Measurements from ENCODE around the gene MRPS7.

The MRPS7 gene

GRCh38 chr17:75261336-75262111 lies at the start of gene MRPS7, which contains the start of gene GGA3:
TSS of gene MRPS7 (plus strand) at chr17:75261879. CDS start at chr17:75261901, 22 bp downstream.
TSS of gene GGA3 (minus strand) at chr17:75261606. CDS start at chr17:75261587, 19 bp downstream.
- DNase-seq (ENCODE audit: low spot score): peak; percentile 96

- DNase-seq (ENCODE audit: low spot score): no peak
These were observed 43.5 kb upstream of the MRPS7 start for GRCh38 chr17:75218131-75218530.

GRCh38 chr17:75219815-75220214 lies 41.9 kb upstream of the MRPS7 start:
- no peak for DNase-seq (ENCODE audit: low spot score)

- DNase-seq (ENCODE audit: low spot score): no peak
These were observed 36.7 kb upstream of the MRPS7 start for GRCh38 chr17:75225016-75225415.

- no peak for DNase-seq (ENCODE audit: low spot score)
These were observed 34.0 kb upstream of the MRPS7 start for GRCh38 chr17:75227729-75228128.

GRCh38 chr17:75228305-75228704 lies 33.4 kb upstream of the MRPS7 start:
- DNase-seq (ENCODE audit: low spot score): no peak

- no peak for DNase-seq (ENCODE audit: low spot score)
These were observed 32.8 kb upstream of the MRPS7 start for GRCh38 chr17:75228847-75229246.

- DNase-seq (ENCODE audit: low spot score): no peak
These were observed 30.6 kb upstream of the MRPS7 start for GRCh38 chr17:75231071-75231470.

GRCh38 chr17:75231741-75232464 lies 29.8 kb upstream of the MRPS7 start:
- DNase-seq (ENCODE audit: low spot score): no peak

GRCh38 chr17:75232786-75233185 lies 28.9 kb upstream of the MRPS7 start:
- DNase-seq (ENCODE audit: low spot score): no peak

GRCh38 chr17:75237100-75238014 lies 24.3 kb upstream of the MRPS7 start:
- no peak for DNase-seq (ENCODE audit: low spot score)

- no peak for DNase-seq (ENCODE audit: low spot score)
These were observed 23.6 kb upstream of the MRPS7 start for GRCh38 chr17:75238020-75238580.

GRCh38 chr17:75238684-75239191 lies 22.9 kb upstream of the MRPS7 start:
- peak; percentile 61 for DNase-seq (ENCODE audit: low spot score)

GRCh38 chr17:75239214-75239613 lies 22.5 kb upstream of the MRPS7 start:
- no peak for DNase-seq (ENCODE audit: low spot score)

- DNase-seq (ENCODE audit: low spot score): no peak
These were observed 21.8 kb upstream of the MRPS7 start for GRCh38 chr17:75239778-75240393.

- DNase-seq (ENCODE audit: low spot score): no peak
These were observed 21.1 kb upstream of the MRPS7 start for GRCh38 chr17:75240394-75241142.

GRCh38 chr17:75241143-75241430 lies 20.6 kb upstream of the MRPS7 start:
- DNase-seq (ENCODE audit: low spot score): no peak

- no peak for DNase-seq (ENCODE audit: low spot score)
These were observed 20.2 kb upstream of the MRPS7 start for GRCh38 chr17:75241502-75241901.

- DNase-seq (ENCODE audit: low spot score): peak; percentile 23
These were observed 19.7 kb upstream of the MRPS7 start for GRCh38 chr17:75241996-75242460.

GRCh38 chr17:75242461-75243042 lies 19.1 kb upstream of the MRPS7 start:
- peak; percentile 42 for DNase-seq (ENCODE audit: low spot score)
